DOHH2 (cell line): ENCODE results near the gene NPM3.
A peak's percentile ranks its signal among the peaks of the same experiment; 100 is the strongest.

ENCODE experiments used
- H3F3A ChIP-seq: fragments of 200-600 bp; sonication (generic), shearing (Covaris generic); 2 replicates; pipeline ENCODE4 v1.6.0; 2016; ENCODE audit warnings: antibody characterized with exemption, mild to moderate bottlenecking; ENCODE audit not compliant: control insufficient read depth, insufficient read depth
- H3K27ac ChIP-seq: fragments of 200-600 bp; sonication (generic); 2 replicates; pipeline ENCODE4 v1.5.1; 2014; ENCODE audit warnings: low read depth, mild to moderate bottlenecking, low read length, moderate library complexity
- H3K27me3 ChIP-seq: fragments of 200-600 bp; sonication (generic); 2 replicates; pipeline ENCODE4 v1.6.1; 2014; ENCODE audit warnings: mild to moderate bottlenecking, low read length, mixed read lengths; ENCODE audit not compliant: control insufficient read depth
- H3K36me3 ChIP-seq: fragments of 200-600 bp; sonication (generic); 2 replicates; pipeline ENCODE4 v1.6.1; 2014; ENCODE audit warnings: mild to moderate bottlenecking, low read length, moderate library complexity, mixed read lengths; ENCODE audit not compliant: control insufficient read depth
- H3K4me1 ChIP-seq: fragments of 200-600 bp; sonication (generic); 2 replicates; pipeline ENCODE4 v1.6.1; 2014; ENCODE audit warnings: mild to moderate bottlenecking, low read length, mixed read lengths; ENCODE audit not compliant: control insufficient read depth
- H3K4me2 ChIP-seq: fragments of 200-600 bp; sonication (generic); 2 replicates; pipeline ENCODE4 v1.6.0; 2014; ENCODE audit warnings: mild to moderate bottlenecking, low read length, moderate library complexity
- H3K4me3 ChIP-seq: fragments of 200-600 bp; sonication (generic); 2 replicates; pipeline ENCODE4 v1.5.1; 2014; ENCODE audit warnings: mild to moderate bottlenecking, low read length, mixed read lengths
- H3K79me2 ChIP-seq: fragments of 200-600 bp; sonication (generic); 2 replicates; pipeline ENCODE4 v1.6.1; 2014; ENCODE audit warnings: mild to moderate bottlenecking, low read length, mixed read lengths; ENCODE audit not compliant: control insufficient read depth
- H3K9me2 ChIP-seq: fragments of 200-600 bp; sonication (generic); replicated peaks from 2 replicates; pipeline ENCODE4 v1.6.1; 2014; ENCODE audit warnings: mild to moderate bottlenecking, low read length, mixed read lengths; ENCODE audit not compliant: control insufficient read depth
- H3K9me3 ChIP-seq: fragments of 200-600 bp; sonication (generic); 2 replicates; pipeline ENCODE4 v1.6.1; 2014; ENCODE audit warnings: antibody characterized with exemption, low read length, mixed read lengths; ENCODE audit not compliant: control insufficient read depth, insufficient read depth
- H4K20me1 ChIP-seq: fragments of 200-600 bp; sonication (generic); 2 replicates; pipeline ENCODE4 v1.6.0; 2014; ENCODE audit warnings: low read depth, mild to moderate bottlenecking, antibody characterized with exemption, low read length, moderate library complexity; ENCODE audit not compliant: control insufficient read depth, insufficient read depth
- EZH2phosphoT487 ChIP-seq: fragments of 200-600 bp; sonication (generic); IDR thresholded peaks from 2 replicates; pipeline ENCODE4 v1.6.1; 2017; ENCODE audit warnings: borderline replicate concordance, mild to moderate bottlenecking, antibody characterized with exemption, low read length, moderate library complexity, mixed read lengths
- TF ChIP-seq, protein P1 (sequence below): fragments of 200-600 bp; sonication (generic); IDR thresholded peaks from one replicate; pipeline ENCODE4 v1.5.1; 2014; ENCODE audit warnings: antibody characterized with exemption, mild to moderate bottlenecking, low read depth, low read length; ENCODE audit not compliant: poor library complexity, severe bottlenecking

The NPM3 gene

DNA sequence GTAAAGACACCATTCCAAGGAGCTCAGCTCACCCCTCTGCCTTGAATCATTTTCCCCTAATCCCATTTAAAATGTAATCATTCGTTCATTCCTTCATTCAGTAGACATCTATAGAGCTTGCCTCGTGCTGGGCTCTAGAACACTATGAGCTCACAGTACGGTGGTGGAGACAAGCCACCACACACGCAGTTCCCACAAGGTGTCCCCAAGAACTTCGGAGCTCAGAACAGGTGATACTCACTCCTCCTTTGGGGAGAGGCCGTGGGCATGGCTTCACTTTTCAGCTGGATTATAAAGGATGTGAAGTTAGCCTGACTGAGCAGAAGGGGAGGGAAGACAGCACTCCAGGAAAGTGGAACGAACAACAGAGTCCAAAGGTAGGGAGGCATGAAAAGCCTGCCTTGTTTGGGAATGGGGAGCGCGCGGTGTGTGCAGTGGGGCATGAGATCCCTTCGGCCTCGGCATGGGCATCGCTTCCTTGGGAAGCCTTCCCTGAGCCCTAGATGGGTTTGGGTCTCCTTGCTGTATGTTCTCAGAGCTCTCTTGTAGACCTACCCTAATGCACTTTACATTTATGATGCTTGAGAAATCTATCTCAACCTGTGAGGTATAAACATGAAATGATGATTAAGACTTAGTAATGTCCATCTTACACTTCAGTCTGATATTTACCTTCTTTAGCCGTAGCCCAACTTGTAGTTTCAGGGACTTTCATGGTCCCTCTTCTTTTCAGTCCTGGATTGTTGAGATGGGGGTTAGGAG is 35.8 kb upstream of the NPM3 start:
- Histone ChIP-seq H3K27ac (peak overlapping the region; percentile 68; the same call in 1 of the 2 replicates), H3K4me2 (peak overlapping the region; percentile 95), H3K27me3 (no peaks in the 10 kb centered on the region), H3K9me2 (no peaks in the 10 kb centered on the region), H3K36me3 (peaks cover 12% of the 10 kb centered on the region), H3K4me1 (peaks cover 27% of the 10 kb centered on the region), H3K9me3 (no peaks in the 10 kb centered on the region), H4K20me1 (peaks cover 14% of the 10 kb centered on the region), H3F3A (peaks cover 2% of the 10 kb centered on the region; the same call in 1 of the 2 replicates), H3K79me2 (peaks cover 56% of the 10 kb centered on the region), H3K4me3 (peak overlapping the region; percentile 94)
- TF ChIP-seq, protein P1, sequence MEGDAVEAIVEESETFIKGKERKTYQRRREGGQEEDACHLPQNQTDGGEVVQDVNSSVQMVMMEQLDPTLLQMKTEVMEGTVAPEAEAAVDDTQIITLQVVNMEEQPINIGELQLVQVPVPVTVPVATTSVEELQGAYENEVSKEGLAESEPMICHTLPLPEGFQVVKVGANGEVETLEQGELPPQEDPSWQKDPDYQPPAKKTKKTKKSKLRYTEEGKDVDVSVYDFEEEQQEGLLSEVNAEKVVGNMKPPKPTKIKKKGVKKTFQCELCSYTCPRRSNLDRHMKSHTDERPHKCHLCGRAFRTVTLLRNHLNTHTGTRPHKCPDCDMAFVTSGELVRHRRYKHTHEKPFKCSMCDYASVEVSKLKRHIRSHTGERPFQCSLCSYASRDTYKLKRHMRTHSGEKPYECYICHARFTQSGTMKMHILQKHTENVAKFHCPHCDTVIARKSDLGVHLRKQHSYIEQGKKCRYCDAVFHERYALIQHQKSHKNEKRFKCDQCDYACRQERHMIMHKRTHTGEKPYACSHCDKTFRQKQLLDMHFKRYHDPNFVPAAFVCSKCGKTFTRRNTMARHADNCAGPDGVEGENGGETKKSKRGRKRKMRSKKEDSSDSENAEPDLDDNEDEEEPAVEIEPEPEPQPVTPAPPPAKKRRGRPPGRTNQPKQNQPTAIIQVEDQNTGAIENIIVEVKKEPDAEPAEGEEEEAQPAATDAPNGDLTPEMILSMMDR = no peak
- no peak for TF ChIP-seq EZH2phosphoT487

DNA sequence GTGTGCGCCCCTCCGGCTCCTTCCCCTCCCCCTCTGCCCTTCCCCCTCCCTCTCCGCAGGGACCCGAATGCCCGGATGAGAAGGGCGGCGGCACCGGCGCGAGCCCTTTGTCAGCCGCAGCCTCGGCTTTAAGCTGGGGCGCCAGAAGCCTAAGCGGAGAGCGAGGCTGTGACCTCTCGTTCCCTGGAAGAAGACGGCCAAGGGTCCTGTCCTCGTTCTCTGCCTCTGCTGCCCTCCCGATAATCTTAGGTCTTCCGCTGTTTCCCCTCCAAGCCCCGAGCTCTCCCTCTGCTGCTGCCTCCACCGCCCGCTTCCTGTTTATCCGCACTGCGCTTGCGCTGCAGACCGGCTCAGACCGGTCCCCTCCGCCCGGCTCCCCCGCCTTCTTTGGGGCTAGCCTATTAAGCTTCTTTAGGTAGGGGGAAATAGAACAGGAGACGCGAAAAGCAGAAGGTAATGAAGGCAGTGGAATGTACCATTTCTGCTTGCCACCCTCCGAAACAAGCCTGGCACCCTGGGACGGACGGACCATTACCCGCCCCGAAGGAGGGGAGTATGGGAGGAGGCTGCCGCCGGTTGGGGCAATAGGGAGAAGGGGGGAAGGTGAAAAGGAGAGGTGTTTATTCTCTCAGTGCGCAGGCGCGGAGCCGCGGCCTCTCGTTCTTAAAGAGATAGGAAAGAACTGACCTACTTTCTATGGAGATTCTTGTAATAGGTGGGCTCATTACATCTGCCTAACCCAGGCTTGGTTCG is 35.0 kb upstream of the NPM3 start, which contains the start of gene OGA:
Gene OGA, minus strand, starts transcription at position 326 of the 753 bp plus-strand sequence. CDS start 422 bp downstream, outside the sequence.
- Histone ChIP-seq H3F3A (peaks cover 2% of the 10 kb centered on the region; the same call in 1 of the 2 replicates), H3K4me3 (peak within 1 kb of the TSS; percentile 94), H3K9me2 (no peaks in the 10 kb centered on the region), H3K27ac (peak within 1 kb of the TSS; percentile 68), H3K27me3 (no peaks in the 10 kb centered on the region), H3K36me3 (peaks cover 20% of the 10 kb centered on the region), H3K9me3 (no peaks in the 10 kb centered on the region), H4K20me1 (peaks cover 22% of the 10 kb centered on the region), H3K4me2 (peak within 1 kb of the TSS; percentile 95), H3K4me1 (peaks cover 35% of the 10 kb centered on the region), H3K79me2 (peaks cover 64% of the 10 kb centered on the region)
- TF ChIP-seq, protein P1 = no peak
- no peak for TF ChIP-seq EZH2phosphoT487

DNA sequence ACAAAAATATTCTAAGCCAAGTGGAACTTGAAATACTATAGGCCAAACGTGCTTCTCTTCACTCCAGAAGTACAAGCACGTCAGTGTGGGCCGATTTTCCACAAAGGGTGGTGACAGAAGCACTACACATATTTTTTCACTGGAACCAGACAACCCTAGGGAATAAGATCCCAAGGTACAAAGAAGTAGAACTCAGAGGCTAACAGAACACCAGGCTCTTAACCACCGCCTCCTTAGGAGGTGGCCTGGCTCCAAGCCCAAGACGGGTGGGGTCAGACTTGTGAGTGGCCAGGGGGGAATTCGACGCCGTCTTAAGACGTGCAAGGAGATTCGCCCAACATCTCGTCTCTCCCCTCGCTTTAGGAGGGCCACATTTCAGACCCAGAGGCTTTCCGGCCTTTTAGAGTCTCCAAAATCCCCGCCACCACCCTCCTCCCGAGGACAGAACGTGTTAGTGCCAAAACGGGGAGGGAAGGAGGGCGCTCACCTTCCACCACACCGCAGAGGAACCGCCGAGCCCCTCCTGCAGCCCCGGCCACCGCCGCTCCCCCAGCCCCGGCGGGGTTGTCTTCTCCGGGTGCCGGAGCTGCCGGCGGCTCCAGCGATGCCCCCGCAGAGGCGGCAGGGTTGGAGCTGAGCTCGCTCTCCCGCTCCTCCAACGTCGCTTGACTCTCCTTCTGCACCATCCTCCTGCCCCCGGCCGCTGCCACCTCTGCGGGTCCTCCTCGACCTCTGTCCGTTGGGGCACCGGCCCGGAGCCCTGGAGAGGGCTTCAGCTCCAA is 34.3 kb upstream of the NPM3 start:
- Histone ChIP-seq H3F3A (peaks cover 2% of the 10 kb centered on the region), H3K4me2 (peak overlapping the region; percentile 84), H3K9me3 (no peaks in the 10 kb centered on the region), H3K4me3 (peak overlapping the region; percentile 94), H3K9me2 (no peaks in the 10 kb centered on the region), H3K36me3 (peaks cover 27% of the 10 kb centered on the region), H3K27ac (peak overlapping the region; percentile 68), H3K79me2 (peaks cover 72% of the 10 kb centered on the region), H3K27me3 (no peaks in the 10 kb centered on the region), H4K20me1 (peaks cover 25% of the 10 kb centered on the region), H3K4me1 (peaks cover 37% of the 10 kb centered on the region)
- TF ChIP-seq, protein P1 = no peak
- no peak for TF ChIP-seq EZH2phosphoT487
